Hepatocyte (in vitro differentiated cells): ENCODE measurements around the gene ARHGAP10. TPM values are rescaled to one million over a fixed set of nuclear protein-coding genes. Genes with fewer than 3 reads are reported as not detected.

ENCODE experiments used
- DNase-seq: peaks from one replicate; pipeline ENCODE4 v3.0.0-alpha.2; 2016; ENCODE audit warnings: low spot score
- H2AFZ ChIP-seq: fragments of 200-600 bp; sonication (generic); 2 replicates; pipeline ENCODE4 v1.6.0; 2016; ENCODE audit warnings: antibody characterized with exemption, mild to moderate bottlenecking
- H3K27ac ChIP-seq: fragments of 200-600 bp; sonication (generic); 2 replicates; pipeline ENCODE4 v1.5.1; 2016; ENCODE audit warnings: mild to moderate bottlenecking
- H3K27me3 ChIP-seq: fragments of 200-600 bp; sonication (generic); 2 replicates; pipeline ENCODE4 v1.6.1; 2016
- H3K36me3 ChIP-seq: fragments of 200-600 bp; sonication (generic); replicated peaks from 2 replicates; pipeline ENCODE4 v1.5.1; 2016; ENCODE audit warnings: low read depth; ENCODE audit not compliant: insufficient read depth
- H3K4me1 ChIP-seq: fragments of 200-600 bp; sonication (generic); 2 replicates; pipeline ENCODE4 v1.5.1; 2016; ENCODE audit warnings: mild to moderate bottlenecking, moderate library complexity; ENCODE audit not compliant: insufficient read depth
- H3K4me2 ChIP-seq: fragments of 200-600 bp; sonication (generic); 2 replicates; pipeline ENCODE4 v1.6.0; 2016
- H3K4me3 ChIP-seq: fragments of 200-600 bp; sonication (generic); 2 replicates; pipeline ENCODE4 v1.5.1; 2016; ENCODE audit warnings: mild to moderate bottlenecking
- H3K79me2 ChIP-seq: fragments of 200-600 bp; sonication (generic); 2 replicates; pipeline ENCODE4 v1.6.0; 2017; ENCODE audit warnings: mild to moderate bottlenecking
- H3K9me2 ChIP-seq: fragments of 200-600 bp; sonication (generic); replicated peaks from 2 replicates; pipeline ENCODE4 v1.6.0; 2017; ENCODE audit warnings: mild to moderate bottlenecking; ENCODE audit not compliant: insufficient read depth
- H3K9me3 ChIP-seq: fragments of 200-600 bp; sonication (generic); 2 replicates; pipeline ENCODE4 v1.5.1; 2016; ENCODE audit warnings: low read depth, mild to moderate bottlenecking
- H4K20me1 ChIP-seq: fragments of 200-600 bp; sonication (generic); 2 replicates; pipeline ENCODE4 v1.6.0; 2016; ENCODE audit warnings: mild to moderate bottlenecking; ENCODE audit not compliant: insufficient read depth, poor library complexity, severe bottlenecking
- EZH2 ChIP-seq: fragments of 200-600 bp; sonication (generic); IDR thresholded peaks from 2 replicates; pipeline ENCODE4 v1.6.1; 2016; ENCODE audit warnings: antibody characterized with exemption, mild to moderate bottlenecking, borderline replicate concordance
- EZH2phosphoT487 ChIP-seq: fragments of 200-600 bp; sonication (generic); IDR thresholded peaks from one replicate; pipeline ENCODE4 v1.6.1; 2018; ENCODE audit warnings: antibody characterized with exemption, mild to moderate bottlenecking, low read depth, moderate library complexity; ENCODE audit not compliant: unreplicated experiment, severe bottlenecking
- WGBS: methylation state at CpG from one replicate; pipeline ENCODE4 v1.1.6; 2016; ENCODE audit warnings: low lambda C conversion rate; ENCODE audit errors: missing lambda C conversion rate; 5-methylcytosine and 5-hydroxymethylcytosine counted together
- polyA plus RNA-seq: library from polyadenylated mRNA; unstranded; fragments of >200 nt; fragmentation: Nextera tagmentation; extraction: Ambion mirVana; gene quantifications from 2 replicates; pipeline ENCODE4 v1.2.1, GENCODE V29; 2016
- total RNA-seq: library from RNA; depleted of rRNA; stranded (reverse); fragments of >200 nt; gene quantifications from 2 replicates; pipeline ENCODE4 v1.2.3, GENCODE V29; 2014
- TF ChIP-seq, protein P1 (sequence below): fragments of 200-600 bp; sonication (generic); IDR thresholded peaks from 2 replicates; pipeline ENCODE4 v1.5.1; 2016; ENCODE audit warnings: antibody characterized with exemption, mild to moderate bottlenecking; ENCODE audit not compliant: poor library complexity

ARHGAP10 gene
- total and polyA plus RNA-seq, 2 experiments from 2014 or later: 16.8 to 23.4 TPM

DNA sequence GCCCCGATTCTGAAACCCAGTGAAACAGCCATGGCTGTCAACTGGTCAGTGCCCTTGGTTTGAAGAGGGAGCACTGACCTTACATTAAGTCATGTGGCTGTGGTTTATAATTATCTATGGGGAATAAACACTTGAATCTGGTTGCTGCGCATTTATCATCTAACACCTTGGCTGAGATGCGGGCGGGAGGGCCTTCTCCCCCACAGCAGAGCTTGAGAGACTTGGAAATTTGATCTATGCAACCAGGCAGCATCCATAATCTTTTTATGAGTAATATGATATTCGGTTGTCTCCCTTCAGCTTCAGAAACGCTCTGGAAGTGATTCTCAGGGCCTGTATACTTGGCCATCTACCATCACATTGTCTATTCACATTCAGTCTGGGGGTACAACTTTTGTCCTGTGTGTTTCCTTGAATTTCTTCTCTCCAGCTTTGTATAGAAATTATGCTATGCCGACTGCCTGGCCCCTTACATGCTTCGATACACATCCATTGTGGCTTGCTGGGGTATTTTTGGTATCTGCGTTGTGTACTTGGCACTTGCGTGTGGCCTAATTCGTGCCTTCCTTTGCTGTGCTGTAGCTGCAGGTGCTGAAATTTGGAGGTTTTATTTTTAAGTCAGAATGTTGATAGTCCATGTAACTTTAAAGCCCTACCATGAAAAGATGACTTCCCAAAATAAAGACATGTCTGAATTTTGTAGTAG lies 321.6 kb downstream of the ARHGAP10 start:
- no peak overlapping the region for H3K4me2 ChIP-seq
- no peaks in the 10 kb centered on the region for H3K27me3 ChIP-seq
- H3K4me1 ChIP-seq: no peaks in the 10 kb centered on the region
- H3K9me3 ChIP-seq: no peaks in the 10 kb centered on the region
- H4K20me1 ChIP-seq: no peaks in the 10 kb centered on the region
- no peaks in the 10 kb centered on the region for H3K9me2 ChIP-seq
- DNase-seq: no peak
- peaks cover 5% of the 10 kb centered on the region for H3K79me2 ChIP-seq
- H3K4me3 ChIP-seq: no peak overlapping the region
- H3K27ac ChIP-seq: no peak overlapping the region
- TF ChIP-seq, protein P1, sequence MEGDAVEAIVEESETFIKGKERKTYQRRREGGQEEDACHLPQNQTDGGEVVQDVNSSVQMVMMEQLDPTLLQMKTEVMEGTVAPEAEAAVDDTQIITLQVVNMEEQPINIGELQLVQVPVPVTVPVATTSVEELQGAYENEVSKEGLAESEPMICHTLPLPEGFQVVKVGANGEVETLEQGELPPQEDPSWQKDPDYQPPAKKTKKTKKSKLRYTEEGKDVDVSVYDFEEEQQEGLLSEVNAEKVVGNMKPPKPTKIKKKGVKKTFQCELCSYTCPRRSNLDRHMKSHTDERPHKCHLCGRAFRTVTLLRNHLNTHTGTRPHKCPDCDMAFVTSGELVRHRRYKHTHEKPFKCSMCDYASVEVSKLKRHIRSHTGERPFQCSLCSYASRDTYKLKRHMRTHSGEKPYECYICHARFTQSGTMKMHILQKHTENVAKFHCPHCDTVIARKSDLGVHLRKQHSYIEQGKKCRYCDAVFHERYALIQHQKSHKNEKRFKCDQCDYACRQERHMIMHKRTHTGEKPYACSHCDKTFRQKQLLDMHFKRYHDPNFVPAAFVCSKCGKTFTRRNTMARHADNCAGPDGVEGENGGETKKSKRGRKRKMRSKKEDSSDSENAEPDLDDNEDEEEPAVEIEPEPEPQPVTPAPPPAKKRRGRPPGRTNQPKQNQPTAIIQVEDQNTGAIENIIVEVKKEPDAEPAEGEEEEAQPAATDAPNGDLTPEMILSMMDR: no peak
- TF ChIP-seq EZH2phosphoT487: no peak
- no peak for TF ChIP-seq EZH2
- H3K36me3 ChIP-seq: no peaks in the 10 kb centered on the region
- H2AFZ ChIP-seq: no peak overlapping the region
- WGBS: 68% methylated on average over 11 of the region's 11 CpGs

DNA sequence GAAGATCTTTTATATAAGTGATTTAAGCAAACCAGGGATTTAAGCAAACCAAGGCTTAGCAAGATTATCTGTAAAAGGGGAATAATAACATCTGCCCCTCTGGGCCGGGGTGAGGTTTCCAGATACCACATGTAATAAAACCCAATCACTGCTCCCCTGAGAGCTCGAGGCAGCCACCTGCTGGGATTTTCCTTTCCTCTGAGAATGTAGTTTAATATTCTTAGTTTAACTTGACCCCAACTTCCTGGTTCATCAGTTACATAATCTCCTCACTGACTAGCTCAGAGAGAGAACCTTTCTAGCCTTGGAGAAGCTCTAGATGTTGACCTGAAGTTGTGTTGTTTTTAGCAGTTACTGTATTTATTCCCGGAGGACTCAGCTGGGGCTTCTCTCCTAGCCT lies 322.4 kb downstream of the ARHGAP10 start:
- H2AFZ ChIP-seq: no peak overlapping the region
- 59% methylated on average over 3 of the region's 3 CpGs for WGBS
- no peaks in the 10 kb centered on the region for H3K9me3 ChIP-seq
- no peaks in the 10 kb centered on the region for H3K9me2 ChIP-seq
- H3K4me3 ChIP-seq: no peak overlapping the region
- no peaks in the 10 kb centered on the region for H3K36me3 ChIP-seq
- H3K27ac ChIP-seq: no peak overlapping the region
- no peak overlapping the region for H3K4me2 ChIP-seq
- H3K27me3 ChIP-seq: no peaks in the 10 kb centered on the region
- no peaks in the 10 kb centered on the region for H4K20me1 ChIP-seq
- H3K4me1 ChIP-seq: no peaks in the 10 kb centered on the region
- H3K79me2 ChIP-seq: peaks cover 5% of the 10 kb centered on the region
- TF ChIP-seq, protein P1: no peak
- no peak for TF ChIP-seq EZH2phosphoT487
- TF ChIP-seq EZH2: no peak
- DNase-seq: no peak

DNA sequence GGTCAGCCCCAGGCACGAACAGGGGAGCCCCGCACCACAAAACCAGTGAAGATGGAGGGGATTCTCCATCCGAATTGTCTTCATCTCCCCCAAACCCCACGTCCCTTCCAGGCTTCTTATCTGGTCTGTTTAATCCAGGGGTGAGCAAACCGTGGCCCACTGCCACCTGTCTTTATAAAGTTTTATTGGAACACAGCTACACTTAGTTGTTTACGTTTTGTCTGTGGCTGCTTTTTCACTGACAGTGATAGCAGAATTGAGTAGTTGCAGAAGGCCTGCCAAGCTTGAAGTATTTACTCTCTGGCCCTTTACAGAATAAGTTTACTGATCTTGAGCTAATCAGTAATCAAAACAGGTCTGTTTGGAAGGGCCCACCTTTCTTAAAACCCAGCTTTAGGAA lies 324.0 kb downstream of the ARHGAP10 start:
- Histone ChIP-seq H3K36me3 (no peaks in the 10 kb centered on the region), H3K4me3 (no peak overlapping the region), H3K27ac (no peak overlapping the region), H3K79me2 (peaks cover 5% of the 10 kb centered on the region), H3K27me3 (no peaks in the 10 kb centered on the region), H4K20me1 (no peaks in the 10 kb centered on the region), H3K4me2 (no peak overlapping the region), H3K4me1 (no peaks in the 10 kb centered on the region), H3K9me3 (no peaks in the 10 kb centered on the region), H2AFZ (no peak overlapping the region), H3K9me2 (no peaks in the 10 kb centered on the region)
- TF ChIP-seq EZH2phosphoT487: no peak
- TF ChIP-seq, protein P1: no peak
- WGBS: 67% methylated on average over 6 of the region's 6 CpGs
- DNase-seq: no peak
